NCI-H524 treated with DMSO at 0.1 percent for 48 hours (cell line): ENCODE results near the gene XAB2.
"Not testable (repeated sequence)": the region's sequence is repeated elsewhere in the genome, so short reads cannot be mapped to it uniquely, and the experiment has no call there.

ENCODE experiments used
- DNase-seq: peaks from one replicate; lab custom pipeline; 2025; lab: John Stamatoyannopoulos, UW

The XAB2 gene

DNA sequence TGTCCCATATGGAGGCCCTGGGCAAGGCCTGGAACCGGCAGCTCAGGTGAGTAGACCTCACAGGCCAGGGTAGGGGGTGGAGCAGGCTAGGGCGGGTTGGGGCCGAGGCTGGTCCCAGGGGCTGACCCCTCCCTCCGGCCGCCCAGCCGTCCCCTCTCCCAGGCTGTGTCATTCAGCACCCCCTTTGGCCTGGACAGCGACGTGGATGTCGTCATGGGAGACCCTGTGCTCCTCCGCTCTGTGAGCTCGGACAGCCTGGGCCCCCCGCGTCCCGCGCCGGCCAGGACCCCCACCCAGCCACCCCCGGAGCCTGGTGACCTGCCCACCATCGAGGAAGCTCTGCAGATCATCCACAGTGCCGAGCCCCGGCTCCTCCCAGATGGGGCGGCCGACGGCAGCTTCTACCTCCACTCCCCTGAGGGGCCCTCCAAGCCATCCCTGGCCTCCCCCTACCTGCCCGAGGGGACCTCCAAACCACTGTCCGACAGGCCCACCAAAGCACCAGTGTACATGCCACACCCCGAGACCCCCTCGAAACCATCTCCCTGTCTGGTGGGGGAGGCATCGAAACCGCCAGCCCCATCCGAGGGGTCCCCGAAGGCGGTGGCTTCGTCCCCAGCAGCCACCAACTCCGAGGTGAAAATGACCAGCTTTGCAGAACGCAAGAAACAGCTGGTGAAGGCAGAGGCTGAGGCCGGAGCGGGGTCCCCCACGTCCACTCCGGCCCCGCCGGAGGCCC, 17.6 kb downstream of the XAB2 start:
- no peak for DNase-seq

DNA sequence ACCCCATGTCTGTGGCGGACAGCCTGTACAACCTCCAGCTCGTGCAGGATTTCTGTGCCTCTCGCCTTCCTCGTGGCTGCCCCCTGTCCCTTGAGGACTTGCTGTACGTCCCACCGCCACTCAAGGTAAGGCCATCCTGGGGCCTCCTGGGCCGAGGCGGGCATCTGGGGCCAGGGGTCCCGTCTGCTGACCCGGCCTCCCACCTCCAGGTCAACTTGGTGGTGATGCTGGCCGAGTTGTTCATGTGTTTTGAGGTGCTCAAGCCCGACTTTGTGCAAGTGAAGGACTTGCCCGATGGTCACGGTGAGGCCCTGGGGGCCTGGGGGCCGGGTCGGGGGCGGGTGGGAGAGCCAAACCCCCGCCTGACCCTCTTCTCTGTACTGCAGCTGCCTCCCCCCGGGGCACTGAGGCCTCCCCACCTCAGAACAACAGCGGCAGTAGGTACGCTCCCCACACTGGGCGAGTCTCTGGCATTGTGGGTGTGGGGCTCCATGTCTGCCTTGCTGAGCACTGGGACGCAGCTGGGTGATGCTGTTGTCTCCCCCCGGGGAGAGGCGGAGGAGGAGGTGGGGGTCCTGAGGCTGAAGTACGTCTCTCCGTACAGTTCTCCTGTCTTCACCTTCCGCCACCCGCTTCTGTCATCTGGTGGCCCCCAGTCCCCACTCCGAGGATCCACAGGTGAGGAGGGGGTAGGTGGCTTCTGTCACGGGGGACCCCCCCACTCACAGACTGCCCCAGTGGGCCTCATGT, 18.7 kb downstream of the XAB2 start:
- no peak for DNase-seq

DNA sequence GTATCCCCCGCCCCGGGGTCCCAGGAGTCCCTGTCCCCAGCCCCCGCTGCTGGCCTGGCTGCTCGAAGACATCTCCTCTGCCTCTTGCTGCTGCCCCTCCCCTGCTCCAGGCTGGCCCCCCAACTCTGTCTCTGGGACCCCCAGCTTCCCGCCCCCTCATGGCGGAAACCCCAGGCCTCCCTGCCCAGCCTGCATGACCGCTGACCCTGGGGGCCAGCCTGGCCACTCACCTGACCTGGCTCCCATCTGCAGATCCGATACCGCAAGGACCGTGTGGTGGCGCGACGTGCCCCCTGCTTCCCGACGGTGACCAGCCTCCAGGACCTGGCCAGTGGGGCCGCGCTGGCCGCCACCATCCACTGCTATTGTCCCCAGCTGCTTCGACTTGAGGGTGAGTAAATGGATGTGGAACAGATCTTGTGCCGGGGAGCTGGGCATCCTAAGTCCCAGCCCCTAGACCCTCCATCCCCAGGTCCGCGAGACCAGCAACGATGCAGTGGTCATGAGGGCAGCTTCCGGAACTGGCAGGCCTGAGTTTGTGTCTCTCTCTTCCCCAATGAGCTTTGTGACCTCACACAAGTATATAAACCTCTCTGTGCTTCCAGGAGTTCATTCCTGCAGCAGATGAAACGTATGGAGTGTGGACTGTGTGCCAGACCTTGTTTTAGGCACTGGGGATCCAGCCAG, 21.3 kb downstream of the XAB2 start:
- DNase-seq = no peak

DNA sequence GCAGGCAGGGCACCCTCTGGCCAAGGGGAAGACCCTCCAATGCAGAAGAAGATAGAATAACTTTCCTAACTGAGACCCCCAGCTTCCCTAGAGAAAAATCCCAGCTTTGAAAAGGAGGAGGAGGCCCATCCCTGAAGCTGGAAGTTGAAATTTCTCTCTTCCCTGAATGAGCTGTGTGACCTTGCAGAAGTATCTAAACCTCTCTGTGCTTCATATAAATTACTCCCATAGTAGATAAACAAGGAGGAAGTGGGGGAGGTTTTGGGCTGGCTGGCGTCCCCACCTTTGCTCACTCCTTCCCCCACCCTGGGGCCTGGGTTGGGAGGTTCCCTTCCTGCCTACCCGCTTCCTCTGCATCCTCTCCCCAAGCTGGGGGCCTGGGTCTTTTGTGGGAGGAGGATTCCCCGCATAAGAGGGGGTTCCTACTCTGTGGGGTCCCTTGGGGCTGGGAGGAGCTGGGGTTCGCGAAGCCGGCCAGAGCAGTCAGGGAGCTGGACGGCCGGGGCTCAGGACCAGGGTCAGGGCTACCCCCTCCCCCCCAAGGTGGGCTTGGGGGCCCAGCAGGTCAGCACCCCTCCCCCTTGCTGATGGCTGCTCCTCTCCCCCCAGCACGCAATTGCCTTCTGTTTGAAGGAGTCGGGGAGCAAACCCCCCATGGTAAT, 22.0 kb downstream of the XAB2 start:
- no peak for DNase-seq

DNA sequence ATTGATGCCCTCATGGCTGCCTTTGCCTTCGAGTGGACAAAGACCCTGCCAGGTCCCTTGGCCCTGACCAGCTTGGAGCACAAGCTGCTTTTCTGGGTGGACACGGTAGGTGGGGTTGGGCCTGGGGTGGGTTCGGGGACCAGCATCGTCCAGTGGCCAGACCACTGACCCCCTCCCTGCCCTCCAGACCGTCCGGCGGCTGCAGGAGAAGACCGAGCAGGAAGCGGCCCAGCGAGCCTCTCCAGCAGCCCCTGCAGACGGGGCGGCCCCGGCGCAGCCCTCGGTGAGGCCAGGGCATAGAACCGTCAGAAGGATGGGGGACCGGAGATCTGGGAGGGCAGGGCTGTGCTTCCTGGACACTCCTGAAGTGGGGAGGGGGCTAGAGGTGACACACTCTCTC, 23.1 kb downstream of the XAB2 start:
- DNase-seq = no peak

DNA sequence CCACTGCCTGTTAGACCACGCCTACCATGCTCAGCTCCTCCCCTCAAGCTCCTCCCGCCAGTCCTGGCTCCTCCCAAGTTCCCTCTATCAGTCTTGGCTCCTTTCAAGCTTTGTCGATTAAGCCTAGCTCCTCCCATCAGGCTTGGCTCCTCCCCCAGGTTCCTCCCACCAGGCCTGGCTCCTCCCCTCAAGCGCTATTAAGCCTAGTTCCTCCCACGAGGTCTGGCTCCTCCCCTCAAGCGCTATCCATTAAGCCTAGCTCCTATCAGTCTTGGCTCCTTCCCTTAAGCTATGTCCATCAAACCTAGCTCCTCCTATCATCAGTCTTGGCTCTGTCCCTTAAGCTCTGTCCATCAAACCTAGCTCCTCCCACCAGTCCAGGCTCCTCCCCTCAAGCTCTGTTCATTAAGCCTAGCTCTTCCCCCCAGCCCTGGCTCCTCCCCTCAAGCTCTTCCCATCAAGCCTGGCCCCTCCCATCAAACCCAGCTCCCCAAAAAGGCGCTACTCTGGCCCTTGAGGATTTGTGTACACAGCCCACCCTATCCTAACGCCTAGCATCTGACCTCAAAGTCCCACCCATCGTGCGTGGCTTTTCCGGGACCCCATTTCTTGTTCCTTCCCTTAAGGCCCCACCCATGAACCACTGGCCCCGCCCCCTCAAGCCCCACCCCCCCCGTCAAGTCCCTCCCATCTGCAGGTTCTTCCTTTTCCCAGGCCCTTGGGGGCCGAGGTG, 23.7 kb downstream of the XAB2 start:
- no peak for DNase-seq

DNA sequence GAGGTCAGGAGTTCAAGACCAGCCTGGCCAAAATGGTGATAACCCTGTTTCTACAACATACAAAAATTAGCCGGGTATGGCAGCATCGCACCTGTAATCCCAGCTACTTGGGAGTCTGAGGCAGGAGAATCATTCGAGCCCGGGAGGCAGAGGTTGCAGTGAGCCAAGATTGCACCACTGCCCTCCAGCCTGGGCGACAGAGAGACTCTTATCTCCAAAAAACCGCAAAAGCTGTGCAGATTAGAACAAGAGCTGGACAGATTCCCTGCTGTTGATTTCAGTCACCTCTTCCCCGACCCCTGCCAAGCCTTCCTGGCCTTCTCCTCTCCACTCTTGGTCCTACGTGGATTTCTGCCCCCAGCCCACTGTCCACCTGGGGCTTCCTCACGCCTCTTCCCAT, 25.4 kb downstream of the XAB2 start:
- DNase-seq = no peak

DNA sequence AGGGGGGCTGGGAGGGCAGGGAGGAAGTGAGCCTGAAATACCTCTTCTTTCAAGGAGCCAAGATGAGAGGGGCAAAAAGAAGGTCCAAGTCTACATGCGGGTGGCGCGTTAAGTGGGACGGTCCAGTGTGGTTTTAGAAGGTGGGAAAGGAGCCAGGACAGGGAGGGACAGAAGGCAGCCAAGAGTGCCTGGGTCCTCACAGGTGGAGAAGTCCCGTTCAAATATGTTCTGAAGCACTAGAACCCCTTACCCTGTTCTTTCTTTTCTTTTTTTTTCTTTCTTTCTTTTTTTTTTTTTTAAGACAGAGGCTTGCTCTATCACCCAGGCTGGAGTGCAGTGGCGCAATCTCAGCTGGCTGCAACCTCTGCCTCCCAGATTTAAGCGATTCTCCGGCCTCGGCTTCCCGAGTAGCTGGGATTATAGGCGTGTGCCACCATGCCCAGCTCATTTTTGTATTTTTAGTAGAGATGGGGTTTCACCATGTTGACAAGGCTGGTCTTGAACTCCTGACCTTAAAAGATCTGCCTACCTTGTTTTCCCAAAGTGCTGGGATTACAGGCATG, 26.3 kb downstream of the XAB2 start:
- no peak for DNase-seq

DNA sequence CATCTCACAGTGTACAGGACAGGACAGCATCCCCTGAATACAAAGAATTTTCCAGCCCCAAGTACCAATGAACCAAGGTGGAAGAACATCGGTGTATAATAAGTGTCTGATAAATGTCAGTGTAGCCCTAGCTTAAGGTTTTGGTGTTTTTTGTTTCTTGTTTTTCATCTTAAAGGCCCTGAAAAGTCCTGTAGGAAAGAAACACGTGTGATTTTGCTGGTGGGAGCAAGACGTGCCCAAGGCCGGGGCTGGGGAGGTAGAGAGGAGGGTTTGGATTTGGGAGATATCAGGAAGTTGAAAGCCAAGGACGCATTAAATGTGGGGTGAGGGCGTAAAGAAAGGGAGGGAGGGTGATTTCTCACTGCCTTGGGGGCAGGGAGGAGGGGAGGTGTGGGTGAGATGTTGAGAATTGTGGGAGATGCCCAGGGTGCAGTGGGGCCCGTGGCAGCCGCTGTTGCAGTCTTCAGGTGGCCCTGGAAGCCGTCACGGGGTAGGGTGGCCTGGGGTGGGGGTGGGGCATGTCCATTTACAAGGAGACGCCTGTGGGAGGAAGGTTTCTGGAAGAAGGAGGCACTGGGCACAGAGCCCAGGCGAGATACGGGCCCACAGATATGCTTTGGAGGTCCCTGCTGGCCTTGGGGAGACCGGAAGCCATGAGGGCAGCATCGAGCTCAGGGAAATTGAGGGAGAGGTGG, 27.0 kb downstream of the XAB2 start:
- no peak for DNase-seq

DNA sequence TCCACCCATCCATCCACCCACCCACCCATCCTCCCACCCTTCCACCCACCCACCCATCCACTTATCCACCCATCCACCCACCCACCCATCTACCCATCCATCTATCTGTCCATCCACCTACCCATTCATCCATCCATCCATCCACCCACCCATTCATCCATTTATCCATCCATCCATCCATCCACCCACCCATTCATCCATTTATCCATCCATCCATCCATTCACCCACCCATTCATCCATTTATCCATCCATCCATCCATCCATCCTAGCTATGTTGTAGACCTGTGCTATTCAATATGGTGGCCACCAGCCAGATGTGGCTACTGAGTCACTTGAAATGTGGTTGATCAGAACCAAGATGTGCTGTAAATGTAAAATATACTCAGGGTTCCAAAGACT, 28.6 kb downstream of the XAB2 start:
- no peak for DNase-seq

DNA sequence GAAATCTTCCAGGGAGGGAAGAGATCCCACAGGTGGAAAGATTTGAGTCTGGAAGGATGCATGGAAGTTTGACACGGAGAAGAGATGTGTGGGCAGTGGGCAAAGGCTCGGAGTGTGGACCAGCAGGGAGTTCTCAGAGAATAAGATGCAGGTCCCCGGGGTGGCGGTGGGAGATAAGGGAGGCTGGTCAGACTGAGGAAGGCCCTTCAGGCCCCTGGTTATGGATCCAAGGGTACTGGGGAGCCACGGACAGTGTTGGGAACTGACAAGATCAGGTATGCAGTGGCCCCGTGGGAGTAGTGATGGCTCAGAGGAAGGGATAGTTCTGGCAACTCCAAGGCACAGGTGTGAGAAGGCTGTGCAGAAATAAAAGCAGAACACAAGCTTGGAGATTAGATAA, 31.2 kb downstream of the XAB2 start:
- DNase-seq = no peak

DNA sequence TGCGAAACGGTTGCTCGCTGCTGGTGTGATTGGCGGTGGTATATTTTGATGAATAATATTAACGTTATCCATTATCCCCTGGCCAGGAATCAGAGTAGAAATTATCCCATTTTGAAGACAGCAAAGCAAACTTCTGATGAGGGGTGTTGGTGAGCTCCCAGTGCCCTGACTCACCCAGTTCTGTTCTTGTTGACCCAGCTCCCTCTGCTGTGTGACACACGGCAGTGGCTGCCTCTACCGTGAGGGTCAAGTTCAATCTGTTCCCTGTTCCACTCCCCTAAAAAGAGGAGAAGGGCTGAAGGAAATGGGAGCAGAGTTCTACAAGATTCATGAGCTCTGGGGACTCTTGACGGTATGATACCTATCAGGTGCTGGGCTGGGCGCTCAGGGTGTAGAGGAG, 31.7 kb downstream of the XAB2 start:
- no peak for DNase-seq

DNA sequence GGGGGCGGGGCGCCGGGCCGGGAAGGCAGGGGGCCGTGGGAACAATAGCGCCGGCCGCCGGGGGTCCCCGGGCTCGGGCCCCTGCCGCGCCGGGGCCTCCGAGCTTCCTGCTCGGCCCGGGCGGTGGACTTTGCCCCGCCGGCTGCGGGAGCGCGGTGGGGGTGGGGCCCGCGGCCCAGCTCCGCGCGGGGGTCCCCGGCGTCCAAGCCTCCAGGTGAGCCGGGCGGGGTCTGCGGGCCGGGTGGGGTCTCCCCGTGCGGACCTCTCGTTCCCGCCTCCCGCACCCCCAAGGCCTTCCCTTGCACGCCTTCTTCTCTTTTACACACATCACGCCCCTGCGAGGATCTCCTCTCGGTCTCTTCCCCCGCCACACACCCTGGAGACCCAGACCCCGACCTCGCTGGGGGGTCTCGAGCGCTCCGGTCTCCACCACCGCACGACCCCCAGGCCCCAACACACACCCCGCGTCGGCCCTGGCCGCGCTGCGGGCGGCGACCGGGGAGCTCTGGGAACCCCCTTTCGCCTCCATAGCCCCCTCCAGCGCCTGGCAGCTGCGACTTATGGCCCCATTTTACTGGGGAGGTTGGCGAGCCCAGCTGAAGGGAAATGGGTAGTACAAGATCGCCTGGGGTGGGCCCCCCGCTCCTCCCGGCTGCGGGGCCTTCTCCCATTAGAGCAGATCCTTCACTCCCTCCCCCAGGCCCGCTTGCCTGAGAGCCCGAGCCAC, 33.0 kb downstream of the XAB2 start:
- DNase-seq = no peak

DNA sequence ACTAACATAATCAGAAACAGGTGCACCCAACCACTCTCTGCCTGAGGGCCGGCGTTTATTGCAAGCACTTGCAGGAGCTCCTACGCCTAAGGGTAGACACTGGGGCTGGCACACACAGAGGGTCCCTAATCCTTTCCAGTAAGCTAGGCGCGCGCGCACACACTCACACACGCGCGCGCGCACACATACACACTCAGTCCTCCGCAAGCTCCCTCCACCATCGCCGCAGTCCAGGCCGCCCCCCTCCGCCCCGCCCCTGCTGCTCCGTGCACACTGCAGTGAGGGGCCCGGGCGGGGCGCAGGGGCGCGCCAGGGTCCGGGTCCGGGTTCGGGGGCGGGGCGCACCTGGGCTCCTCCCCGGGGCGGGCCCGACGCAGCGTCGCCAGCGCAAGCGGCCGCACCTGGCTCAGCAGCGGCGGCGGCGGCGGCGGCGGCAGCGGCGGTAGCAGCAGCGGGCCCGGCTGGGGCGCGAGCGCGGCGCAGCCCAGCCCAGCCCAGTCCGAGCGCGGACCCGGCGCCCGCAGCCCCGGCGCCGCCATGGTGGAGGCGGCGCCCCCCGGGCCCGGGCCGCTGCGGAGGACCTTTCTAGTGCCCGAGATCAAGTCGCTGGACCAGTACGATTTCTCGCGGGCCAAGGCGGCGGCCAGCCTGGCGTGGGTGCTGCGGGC, 33.7 kb downstream of the XAB2 start, which contains the start of gene CAMSAP3:
Gene CAMSAP3 (plus strand): TSS at position 398 of the 668 bp plus-strand sequence. CDS start 140 bp downstream, at position 538.
- peak; percentile 56 for DNase-seq

DNA sequence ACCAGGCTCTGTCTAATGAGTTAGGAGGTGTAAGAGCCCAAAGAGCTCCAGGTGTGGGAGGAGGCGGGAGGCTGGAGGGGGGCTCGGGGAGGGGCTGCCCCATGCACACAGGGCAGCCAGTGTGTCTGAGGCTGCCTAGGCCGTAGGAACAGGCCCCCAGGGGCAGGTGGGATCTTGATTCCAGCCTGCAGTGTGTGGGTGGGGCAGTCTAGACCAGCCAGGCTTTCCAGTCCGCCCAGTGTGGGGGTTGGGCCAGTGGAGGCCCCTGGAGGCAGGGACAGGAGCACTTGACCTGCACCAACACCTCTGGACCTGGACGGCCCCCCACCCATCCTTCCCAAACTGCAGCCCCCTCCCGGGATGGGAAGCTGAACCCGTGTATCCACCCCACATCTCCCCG, 39.1 kb downstream of the XAB2 start:
- no peak for DNase-seq

DNA sequence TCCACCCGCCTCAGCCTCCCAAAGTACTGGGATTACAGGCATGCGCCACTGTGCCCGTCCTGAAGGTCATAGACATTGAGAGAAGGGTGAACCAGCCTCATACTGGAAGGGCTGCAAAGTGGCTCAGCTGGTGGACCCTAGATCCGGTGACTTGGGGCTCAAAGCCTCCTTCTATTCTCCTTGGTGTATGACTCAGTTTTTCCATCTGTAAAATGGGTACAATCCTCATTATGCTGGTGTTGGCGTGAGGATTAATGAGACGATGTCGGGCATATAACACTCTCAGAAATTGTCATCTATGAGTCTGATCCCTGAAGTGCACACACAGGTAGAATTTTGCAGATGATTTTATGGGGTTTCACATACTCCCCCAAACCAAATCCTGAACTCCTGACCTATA, 39.5 kb downstream of the XAB2 start:
- DNase-seq = no peak

DNA sequence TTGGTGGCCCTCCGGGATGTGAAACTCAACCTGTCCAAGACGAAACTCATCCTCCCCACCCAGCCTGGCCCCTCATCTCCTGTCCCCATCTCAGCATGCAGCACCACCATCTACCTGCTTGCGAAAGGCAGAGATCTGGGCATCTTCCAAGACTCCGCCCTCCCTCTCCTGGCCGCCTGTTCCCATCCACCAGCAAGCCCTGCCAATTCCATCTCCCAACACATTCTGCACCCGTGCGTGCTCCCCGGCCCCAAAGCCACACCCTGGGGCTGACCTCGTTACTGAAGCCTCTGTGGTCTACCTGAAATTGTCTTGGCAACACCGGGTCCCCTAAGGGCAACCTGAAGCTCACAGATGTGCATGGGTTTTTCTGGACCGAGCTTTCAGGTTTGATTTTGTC, 46.9 kb downstream of the XAB2 start:
- no peak for DNase-seq

DNA sequence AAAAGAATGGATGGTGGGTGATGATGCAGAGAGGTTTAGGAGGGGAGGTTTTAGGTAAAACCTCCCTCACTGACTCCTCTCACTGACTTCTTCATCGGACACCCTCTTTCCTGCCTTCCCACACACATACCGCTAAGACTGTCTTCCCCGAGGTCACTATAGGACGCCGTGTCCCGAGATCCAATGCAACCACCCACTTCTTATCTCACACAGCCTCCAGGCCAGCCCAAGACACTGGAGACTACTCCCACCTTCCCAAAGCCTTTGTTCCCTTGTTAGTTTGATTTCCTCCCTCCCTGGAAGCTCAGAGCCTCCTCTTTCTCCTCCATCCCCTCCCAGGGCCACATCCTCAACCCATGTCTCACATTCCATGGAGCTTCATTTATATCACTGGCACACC, 50.2 kb downstream of the XAB2 start:
- no peak for DNase-seq

DNA sequence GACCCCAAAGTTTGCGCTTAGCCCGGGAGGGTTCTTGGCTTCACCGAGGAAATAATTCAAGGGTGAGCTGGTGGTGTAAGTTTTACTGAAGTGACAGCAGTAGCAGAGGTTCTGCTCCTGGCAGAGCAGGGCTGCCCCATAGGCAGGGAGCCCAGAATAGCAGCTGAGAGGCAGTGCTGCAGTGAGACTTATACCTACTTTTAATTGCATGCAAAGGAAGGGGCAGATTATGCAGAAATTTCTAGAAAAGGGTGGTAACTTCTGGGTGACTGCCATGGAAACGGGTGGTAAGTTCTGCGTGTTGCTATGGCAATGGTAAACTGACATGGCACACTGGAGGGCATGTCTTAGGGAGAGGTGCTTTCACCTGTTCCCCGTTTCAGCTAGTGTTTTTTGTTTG, 51.2 kb downstream of the XAB2 start:
- DNase-seq = no peak

DNA sequence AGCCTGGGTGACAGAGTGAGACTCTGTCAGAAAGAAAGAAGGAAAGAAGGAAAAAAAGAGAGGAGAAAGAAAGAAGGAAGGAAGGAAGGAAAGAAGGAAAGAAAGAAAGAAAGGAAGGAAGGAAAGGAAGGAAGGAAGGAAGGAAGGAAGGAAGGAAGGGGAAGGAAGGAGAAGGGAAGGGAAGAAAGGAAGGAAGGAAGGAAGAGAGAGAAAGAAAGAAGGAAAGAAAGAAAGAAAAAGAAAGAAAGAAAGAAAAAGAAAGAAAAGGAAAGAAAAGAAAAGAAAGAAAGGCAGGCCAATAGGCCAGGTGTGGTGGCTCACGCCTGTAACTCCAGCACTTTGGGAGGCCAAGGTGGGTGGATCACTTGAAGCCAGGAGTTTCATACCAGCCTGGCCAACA, 51.9 kb downstream of the XAB2 start:
- not testable (repeated sequence) for DNase-seq
